Osteoblast (primary cell): Measurements from ENCODE around the gene OR11H12. TPM values are rescaled to one million over a fixed set of nuclear protein-coding genes. Genes with fewer than 3 reads are reported as not detected.
"Not testable (repeated sequence)": the region's sequence is repeated elsewhere in the genome, so short reads cannot be mapped to it uniquely, and the experiment has no call there.

Experiments
- DNase-seq: peaks from one replicate; pipeline ENCODE4 v3.0.0; 2011; ENCODE audit warnings: low spot score, mixed read lengths; ENCODE audit not compliant: insufficient read length; ENCODE audit errors: missing footprints
- H2AFZ ChIP-seq: 2 replicates; pipeline ENCODE4 v1.6.0; 2011; ENCODE audit warnings: mild to moderate bottlenecking, low read length
- H3K27ac ChIP-seq: 2 replicates; pipeline ENCODE4 v1.5.1; 2011; ENCODE audit warnings: mild to moderate bottlenecking, low read depth, low read length, moderate library complexity
- H3K27me3 ChIP-seq: 2 replicates; pipeline ENCODE4 v1.6.0; 2012; ENCODE audit warnings: mild to moderate bottlenecking, control low read depth, inconsistent platforms, low read length, moderate library complexity; ENCODE audit not compliant: insufficient read depth
- H3K36me3 ChIP-seq: 2 replicates; pipeline ENCODE4 v1.5.1; 2011; ENCODE audit warnings: mild to moderate bottlenecking, low read length, control low read depth, moderate library complexity; ENCODE audit not compliant: insufficient read depth
- H3K4me1 ChIP-seq: 2 replicates; pipeline ENCODE4 v1.5.1; 2011; ENCODE audit warnings: mild to moderate bottlenecking, low read length, control low read depth, moderate library complexity; ENCODE audit not compliant: insufficient read depth
- H3K4me2 ChIP-seq: 2 replicates; pipeline ENCODE4 v1.6.0; 2011; ENCODE audit warnings: mild to moderate bottlenecking, low read length; ENCODE audit not compliant: insufficient read depth
- H3K4me3 ChIP-seq: fragments of 200-600 bp; sonication (generic); 3 replicates; pipeline ENCODE4 v1.5.1; 2012; ENCODE audit warnings: mild to moderate bottlenecking, low read length, inconsistent platforms; ENCODE audit not compliant: insufficient read depth
- H3K79me2 ChIP-seq: 2 replicates; pipeline ENCODE4 v1.6.0; 2012; ENCODE audit warnings: mild to moderate bottlenecking, low read length, control low read depth, inconsistent platforms; ENCODE audit not compliant: insufficient read depth
- H3K9me3 ChIP-seq: 2 replicates; pipeline ENCODE4 v1.5.1; 2011; ENCODE audit warnings: low read depth, low read length, control low read depth
- H4K20me1 ChIP-seq: 2 replicates; pipeline ENCODE4 v1.6.0; 2012; ENCODE audit warnings: mild to moderate bottlenecking, low read length, control low read depth; ENCODE audit not compliant: insufficient read depth
- small RNA-seq: library from RNA; depleted of rRNA; stranded (forward); fragments of <200 nt; gene quantifications from one replicate; pipeline ENCODE3, GENCODE V24; 2012
- total RNA-seq: library from RNA; depleted of rRNA; stranded (reverse); fragments of >200 nt; gene quantifications from 2 replicates; pipeline ENCODE4 v1.2.3, GENCODE V29; 2012

Gene OR11H12
- under 0.01 TPM in 2 replicates for total RNA-seq

GRCh38 chr14:18600817-18601216 is at the start of gene OR11H12:
Gene OR11H12 (plus strand): TSS chr14:18601117. CDS start chr14:18601117, 0 bp downstream.
- not testable (repeated sequence) for H3K9me3 ChIP-seq, H3K4me2 ChIP-seq, H3K79me2 ChIP-seq, H2AFZ ChIP-seq, H3K27me3 ChIP-seq, H4K20me1 ChIP-seq, H3K36me3 ChIP-seq, H3K27ac ChIP-seq, DNase-seq, H3K4me3 ChIP-seq, H3K4me1 ChIP-seq

- not testable (repeated sequence) for H3K4me3 ChIP-seq, H4K20me1 ChIP-seq, H3K4me1 ChIP-seq, H3K9me3 ChIP-seq, H3K79me2 ChIP-seq, H3K27me3 ChIP-seq, H3K27ac ChIP-seq, H3K36me3 ChIP-seq, DNase-seq, H3K4me2 ChIP-seq, H2AFZ ChIP-seq
Measured at GRCh38 chr14:18582908-18583307, 18.0 kb upstream of the OR11H12 start.

- H2AFZ ChIP-seq, H4K20me1 ChIP-seq, H3K36me3 ChIP-seq, H3K79me2 ChIP-seq, H3K4me2 ChIP-seq, DNase-seq, H3K27me3 ChIP-seq, H3K9me3 ChIP-seq, H3K4me3 ChIP-seq, H3K27ac ChIP-seq, H3K4me1 ChIP-seq: not testable (repeated sequence)
Measured at GRCh38 chr14:18626610-18627213, 25.8 kb downstream of the OR11H12 start.

GRCh38 chr14:18636066-18636465 is 35.1 kb downstream of the OR11H12 start:
- H3K27me3 ChIP-seq, H3K4me1 ChIP-seq, H3K4me2 ChIP-seq, DNase-seq, H2AFZ ChIP-seq, H3K79me2 ChIP-seq, H3K9me3 ChIP-seq, H3K36me3 ChIP-seq, H3K27ac ChIP-seq, H3K4me3 ChIP-seq, H4K20me1 ChIP-seq: not testable (repeated sequence)

GRCh38 chr14:18638032-18638431 is 37.1 kb downstream of the OR11H12 start:
- H4K20me1 ChIP-seq, DNase-seq, H3K79me2 ChIP-seq, H3K4me1 ChIP-seq, H3K27me3 ChIP-seq, H3K9me3 ChIP-seq, H3K27ac ChIP-seq, H3K36me3 ChIP-seq, H3K4me2 ChIP-seq, H3K4me3 ChIP-seq, H2AFZ ChIP-seq: not testable (repeated sequence)

GRCh38 chr14:18638785-18639184 is 37.9 kb downstream of the OR11H12 start:
- DNase-seq, H3K4me1 ChIP-seq, H3K4me3 ChIP-seq, H4K20me1 ChIP-seq, H2AFZ ChIP-seq, H3K27me3 ChIP-seq, H3K9me3 ChIP-seq, H3K27ac ChIP-seq, H3K36me3 ChIP-seq, H3K79me2 ChIP-seq, H3K4me2 ChIP-seq: not testable (repeated sequence)

- not testable (repeated sequence) for H3K4me2 ChIP-seq, H4K20me1 ChIP-seq, H3K4me1 ChIP-seq, H3K27ac ChIP-seq, H3K27me3 ChIP-seq, H3K36me3 ChIP-seq, H3K4me3 ChIP-seq, H3K79me2 ChIP-seq, H2AFZ ChIP-seq, H3K9me3 ChIP-seq, DNase-seq
Measured at GRCh38 chr14:18646075-18646730, 45.3 kb downstream of the OR11H12 start.

Small RNA genes lying within 50 kb of the gene (small RNA-seq; reads per million reads assigned to genes)
- gene CR383656.6 (not detected), gene CR383656.7 (not detected), gene CR383656.9 (not detected)
